ENCODE results near the gene UTP14C.
"Not testable (repeated sequence)": the region's sequence is repeated elsewhere in the genome, so short reads cannot be mapped to it uniquely, and the experiment has no call there.

UTP14C gene

GRCh38 chr13:52029569-52029968 is 5.1 kb downstream of the UTP14C start:
- DNase-seq (ENCODE audit: low read depth): no peak
- H3K4me3 ChIP-seq (ENCODE audit: low read length): no peak overlapping the region
- TF ChIP-seq CTCF (IDR thresholded peaks at IDR 0.05; ENCODE audit: insufficient read depth, low read depth, low read length, missing control alignments): no peak

GRCh38 chr13:52030401-52030800 is 5.9 kb downstream of the UTP14C start:
- DNase-seq (ENCODE audit: low read depth); H3K4me3 ChIP-seq (ENCODE audit: low read length): not testable (repeated sequence)

DNA sequence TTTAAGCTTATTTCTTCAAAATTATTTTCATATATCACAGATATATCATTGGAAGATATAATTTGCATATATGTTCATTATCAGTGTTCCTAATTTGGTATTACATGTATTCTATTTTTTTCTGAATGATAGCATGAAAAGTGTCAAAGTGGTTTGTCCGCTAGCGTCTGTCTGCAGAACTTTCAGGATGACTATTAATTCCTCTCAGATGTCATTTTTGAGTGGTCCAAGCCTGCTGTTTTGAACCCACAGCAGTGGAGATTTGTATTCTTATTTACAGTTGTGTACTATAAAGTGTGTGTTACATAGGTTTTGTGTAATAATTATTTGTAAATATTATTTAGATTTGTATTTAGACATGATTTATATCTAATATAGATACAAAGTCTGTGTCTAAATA is 8.5 kb downstream of the UTP14C start:
- DNase-seq (ENCODE audit: low read depth): no peak
- TF ChIP-seq CTCF (IDR thresholded peaks at IDR 0.05; ENCODE audit: insufficient read depth, low read depth, low read length, missing control alignments): no peak
- H3K4me3 ChIP-seq (ENCODE audit: low read length): no peak overlapping the region

- no peak for DNase-seq (ENCODE audit: low read depth)
- no peak overlapping the region for H3K4me3 ChIP-seq (ENCODE audit: low read length)
- TF ChIP-seq CTCF (IDR thresholded peaks at IDR 0.05; ENCODE audit: insufficient read depth, low read depth, low read length, missing control alignments): no peak
These were observed 10.2 kb downstream of the UTP14C start for GRCh38 chr13:52034616-52035226.

DNA sequence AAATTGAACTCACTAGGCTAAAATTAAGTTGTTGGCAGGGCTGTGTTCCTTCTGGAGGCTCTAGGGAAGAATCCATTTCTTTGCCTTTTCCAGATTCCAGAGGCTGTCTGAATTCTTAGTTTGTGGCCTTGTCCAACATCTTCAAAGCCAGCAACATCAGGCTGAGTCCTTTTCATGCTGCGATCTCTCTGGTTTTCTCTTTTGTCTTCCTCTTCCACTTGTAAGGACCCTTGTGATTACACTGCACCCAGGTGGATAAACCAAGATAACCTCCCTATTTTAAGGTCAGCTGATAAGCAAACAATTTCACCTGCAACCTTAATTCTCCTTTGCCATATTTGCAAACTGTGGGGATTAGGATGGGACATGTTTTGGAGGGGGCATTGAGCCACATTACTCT is 11.5 kb downstream of the UTP14C start:
- TF ChIP-seq CTCF (IDR thresholded peaks at IDR 0.05; ENCODE audit: insufficient read depth, low read depth, low read length, missing control alignments): no peak
- H3K4me3 ChIP-seq (ENCODE audit: low read length): no peak overlapping the region
- DNase-seq (ENCODE audit: low read depth): no peak

DNA sequence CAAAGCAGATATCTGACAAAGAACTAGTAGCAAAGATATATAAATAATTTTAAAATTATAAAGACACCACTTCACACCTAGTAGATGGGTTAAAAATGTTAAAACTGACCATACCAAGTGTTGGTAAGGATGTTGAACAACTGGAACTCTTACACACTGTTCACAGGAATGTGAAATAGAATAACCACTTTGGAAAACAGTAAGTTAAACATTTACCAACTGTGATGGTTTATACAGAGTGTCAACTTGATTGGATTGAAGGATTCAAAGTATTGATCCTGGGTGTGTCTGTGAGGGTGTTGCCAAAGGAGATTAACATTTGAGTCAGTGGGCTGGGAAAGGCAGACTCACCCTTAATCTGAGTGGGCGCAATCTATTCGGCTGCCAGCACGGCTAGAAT is 19.2 kb downstream of the UTP14C start:
- no peak overlapping the region for H3K4me3 ChIP-seq (ENCODE audit: low read length)
- no peak for TF ChIP-seq CTCF (IDR thresholded peaks at IDR 0.05; ENCODE audit: insufficient read depth, low read depth, low read length, missing control alignments)
- no peak for DNase-seq (ENCODE audit: low read depth)

- TF ChIP-seq CTCF (IDR thresholded peaks at IDR 0.05; ENCODE audit: insufficient read depth, low read depth, low read length, missing control alignments): no peak
- no peak overlapping the region for H3K4me3 ChIP-seq (ENCODE audit: low read length)
- DNase-seq (ENCODE audit: low read depth): no peak
These were observed 23.0 kb downstream of the UTP14C start for GRCh38 chr13:52047463-52047862.
